ENCODE results near the gene FGGY. TPM values are rescaled to one million over a fixed set of nuclear protein-coding genes. Genes with fewer than 3 reads are reported as not detected.
A peak's percentile ranks its signal among the peaks of the same experiment; 100 is the strongest.

The FGGY gene
- total and polyA plus RNA-seq, 4 donors, result 5.3 to 25.1 (median 11.9) TPM

DNA sequence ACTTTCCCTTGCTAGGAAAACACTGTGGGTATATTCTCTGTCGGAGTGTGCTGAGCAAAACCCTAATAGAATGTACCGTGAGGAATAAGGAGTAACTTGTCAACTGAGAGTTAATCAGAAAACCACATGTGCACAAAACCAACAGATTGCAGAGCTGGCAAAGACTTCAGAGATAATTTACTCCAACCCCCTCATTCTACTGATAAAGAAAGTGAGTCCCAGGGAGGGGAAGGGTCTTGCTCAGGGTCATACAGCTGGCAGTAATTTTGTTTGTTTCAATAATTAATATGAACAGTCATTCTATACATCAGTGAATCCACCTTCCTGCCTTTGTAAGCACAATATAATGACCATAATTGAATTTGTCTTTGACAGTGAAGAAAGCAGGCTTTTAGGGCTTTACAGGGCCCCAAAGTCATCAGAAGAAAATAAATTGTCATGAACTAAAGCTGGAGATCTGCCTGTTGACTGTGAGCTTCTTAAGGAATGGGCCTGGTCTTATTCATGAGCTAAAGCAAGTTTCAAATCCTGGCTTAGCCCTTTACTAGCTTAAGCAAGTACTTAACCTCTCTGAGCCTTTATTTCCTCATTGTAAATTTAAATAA lies 450.6 kb downstream of the FGGY start:
- no peak for DNase-seq
- Histone ChIP-seq H3K4me1 (ENCODE audit: control insufficient read depth in 1 of 2, insufficient read depth in 2 of 2, low read length in 2 of 2) (peaks cover 5% of the 10 kb centered on the region in 2 donors), H3K27me3 (ENCODE audit: control insufficient read depth in 1 of 2, insufficient read depth in 2 of 2, low read length in 1 of 2) (no peaks in the 10 kb centered on the region), H3K27ac (ENCODE audit: low read depth in 1 of 2, low read length in 2 of 2) (no peak overlapping the region), H3K9me3 (ENCODE audit: control insufficient read depth, low read length) (no peaks in the 10 kb centered on the region), H3K36me3 (ENCODE audit: control insufficient read depth in 1 of 2, insufficient read depth in 2 of 2, low read length in 1 of 2) (no peaks in the 10 kb centered on the region), H3K4me3 (ENCODE audit: low read length in 2 of 2) (no peak overlapping the region)
- ATAC-seq (ENCODE audit: low FRiP score), result no peak
- intact Hi-C loops (cut with DNase I), result no loop called here
- WGBS, 2 donors, result 83 to 86% methylated on average over 2 of the region's 2 CpGs

- H3K4me1 ChIP-seq (ENCODE audit: control insufficient read depth in 1 of 2, insufficient read depth in 2 of 2, low read length in 2 of 2), result peaks cover 3 to 5% of the 10 kb centered on the region in 2 donors
- H3K36me3 ChIP-seq (ENCODE audit: control insufficient read depth in 1 of 2, insufficient read depth in 2 of 2, low read length in 1 of 2), result no peaks in the 10 kb centered on the region
- H3K27me3 ChIP-seq (ENCODE audit: control insufficient read depth in 1 of 2, insufficient read depth in 2 of 2, low read length in 1 of 2), result no peaks in the 10 kb centered on the region
- no peak overlapping the region for H3K27ac ChIP-seq (ENCODE audit: low read depth in 1 of 2, low read length in 2 of 2)
- ATAC-seq (ENCODE audit: low FRiP score), result no peak
- H3K9me3 ChIP-seq (ENCODE audit: control insufficient read depth, low read length), result no peaks in the 10 kb centered on the region
- H3K4me3 ChIP-seq (ENCODE audit: low read length in 2 of 2), result no peak overlapping the region
- WGBS, 2 donors, result 43 to 86% methylated on average over 1 of the region's 1 CpG
- intact Hi-C loops (cut with DNase I), result no loop called here
- no peak for DNase-seq
Measured at GRCh38 chr1:59748123-59748522, 451.2 kb downstream of the FGGY start.

GRCh38 chr1:59750328-59751003 lies 453.6 kb downstream of the FGGY start:
- intact Hi-C loops (cut with DNase I), result no loop called here
- 47 to 55% methylated on average over 4 of the region's 4 CpGs for WGBS, 2 donors
- DNase-seq, result peak in 1 of 2 donors; percentile 72

DNA sequence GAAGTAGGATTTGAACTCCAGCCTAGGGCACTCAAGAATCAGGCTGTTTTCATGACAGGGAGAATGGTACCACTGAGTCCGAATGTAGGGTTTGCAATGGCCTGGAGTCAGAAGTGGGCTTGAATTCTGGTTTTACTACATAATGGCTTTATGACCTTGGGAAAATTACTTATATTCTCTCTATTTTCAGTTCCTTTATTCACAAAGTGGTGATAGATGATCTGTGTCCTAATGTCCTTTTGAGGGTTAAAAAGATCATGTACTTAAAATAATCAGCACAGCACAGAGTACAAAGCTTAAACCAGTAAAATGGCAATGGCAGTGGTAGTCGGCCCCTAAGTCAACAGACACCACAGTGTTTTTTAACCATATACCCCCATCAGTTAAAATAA lies 454.1 kb downstream of the FGGY start:
- intact Hi-C loops (cut with DNase I), result no loop called here
- no peak for ATAC-seq (ENCODE audit: low FRiP score)
- no peaks in the 10 kb centered on the region for H3K36me3 ChIP-seq (ENCODE audit: control insufficient read depth in 1 of 2, insufficient read depth in 2 of 2, low read length in 1 of 2)
- no peak overlapping the region for H3K4me3 ChIP-seq (ENCODE audit: low read length in 2 of 2)
- H3K4me1 ChIP-seq (ENCODE audit: control insufficient read depth in 1 of 2, insufficient read depth in 2 of 2, low read length in 2 of 2), result no peaks in the 10 kb centered on the region
- no peaks in the 10 kb centered on the region for H3K9me3 ChIP-seq (ENCODE audit: control insufficient read depth, low read length)
- DNase-seq, result no peak
- no peak overlapping the region for H3K27ac ChIP-seq (ENCODE audit: low read depth in 1 of 2, low read length in 2 of 2)
- no peaks in the 10 kb centered on the region for H3K27me3 ChIP-seq (ENCODE audit: control insufficient read depth in 1 of 2, insufficient read depth in 2 of 2, low read length in 1 of 2)
- WGBS, 2 donors, result 85 to 93% methylated on average over 2 of the region's 2 CpGs

More at GRCh38 chr1:59750328-59751003, 453.6 kb downstream of the FGGY start:
- no peaks in the 10 kb centered on the region for H3K4me1 ChIP-seq (ENCODE audit: control insufficient read depth in 1 of 2, insufficient read depth in 2 of 2, low read length in 2 of 2)
- peak; percentile 30 for ATAC-seq (ENCODE audit: low FRiP score)
- no peaks in the 10 kb centered on the region for H3K27me3 ChIP-seq (ENCODE audit: control insufficient read depth in 1 of 2, insufficient read depth in 2 of 2, low read length in 1 of 2)
- H3K36me3 ChIP-seq (ENCODE audit: control insufficient read depth in 1 of 2, insufficient read depth in 2 of 2, low read length in 1 of 2), result no peaks in the 10 kb centered on the region
- no peaks in the 10 kb centered on the region for H3K9me3 ChIP-seq (ENCODE audit: control insufficient read depth, low read length)
- no peak overlapping the region for H3K27ac ChIP-seq (ENCODE audit: low read depth in 1 of 2, low read length in 2 of 2)
- H3K4me3 ChIP-seq (ENCODE audit: low read length in 2 of 2), result no peak overlapping the region

DNA sequence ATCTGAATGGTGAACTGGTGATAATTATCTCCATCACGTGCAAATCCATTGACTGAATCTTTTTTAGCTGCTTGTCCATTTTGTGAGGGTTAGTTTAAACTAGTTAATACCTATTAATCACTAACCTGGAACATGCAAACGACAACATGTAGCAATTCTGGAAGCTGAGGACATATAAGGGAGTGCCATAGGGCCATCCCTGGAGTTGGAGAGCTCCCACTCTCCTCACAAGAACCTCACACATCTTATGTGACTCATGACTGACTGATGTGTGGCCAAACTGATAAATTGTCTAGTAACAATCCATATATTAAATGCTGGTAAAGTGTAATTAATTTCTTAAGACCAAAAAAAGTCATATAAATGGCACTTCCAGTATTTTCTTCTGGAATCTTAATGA lies 454.9 kb downstream of the FGGY start:
- H3K4me1 ChIP-seq (ENCODE audit: control insufficient read depth in 1 of 2, insufficient read depth in 2 of 2, low read length in 2 of 2), result no peaks in the 10 kb centered on the region
- 97 to 99% methylated on average over 2 of the region's 2 CpGs for WGBS, 2 donors
- DNase-seq, result no peak

GRCh38 chr1:59752556-59753414 lies 455.9 kb downstream of the FGGY start:
- no peak overlapping the region for H3K4me3 ChIP-seq (ENCODE audit: low read length in 2 of 2)
- peaks cover 0 to 2% of the 10 kb centered on the region in 2 donors for H3K36me3 ChIP-seq (ENCODE audit: control insufficient read depth in 1 of 2, insufficient read depth in 2 of 2, low read length in 1 of 2)
- 45 to 55% methylated on average over 5 of the region's 5 CpGs for WGBS, 2 donors
- ATAC-seq (ENCODE audit: low FRiP score), result no peak
- H3K9me3 ChIP-seq (ENCODE audit: control insufficient read depth, low read length), result no peaks in the 10 kb centered on the region
- no peaks in the 10 kb centered on the region for H3K27me3 ChIP-seq (ENCODE audit: control insufficient read depth in 1 of 2, insufficient read depth in 2 of 2, low read length in 1 of 2)
- intact Hi-C loops (cut with DNase I), result no loop called here
- H3K27ac ChIP-seq (ENCODE audit: low read depth in 1 of 2, low read length in 2 of 2), result no peak overlapping the region
- no peaks in the 10 kb centered on the region for H3K4me1 ChIP-seq (ENCODE audit: control insufficient read depth in 1 of 2, insufficient read depth in 2 of 2, low read length in 2 of 2)
- no peak for DNase-seq

More for the DNA sequence above, 454.9 kb downstream of the FGGY start:
- Histone ChIP-seq H3K27me3 (ENCODE audit: control insufficient read depth in 1 of 2, insufficient read depth in 2 of 2, low read length in 1 of 2) (no peaks in the 10 kb centered on the region), H3K9me3 (ENCODE audit: control insufficient read depth, low read length) (no peaks in the 10 kb centered on the region), H3K4me3 (ENCODE audit: low read length in 2 of 2) (no peak overlapping the region), H3K27ac (ENCODE audit: low read depth in 1 of 2, low read length in 2 of 2) (no peak overlapping the region), H3K36me3 (ENCODE audit: control insufficient read depth in 1 of 2, insufficient read depth in 2 of 2, low read length in 1 of 2) (no peaks in the 10 kb centered on the region)
- intact Hi-C loops (cut with DNase I), result no loop called here
- ATAC-seq (ENCODE audit: low FRiP score), result no peak

DNA sequence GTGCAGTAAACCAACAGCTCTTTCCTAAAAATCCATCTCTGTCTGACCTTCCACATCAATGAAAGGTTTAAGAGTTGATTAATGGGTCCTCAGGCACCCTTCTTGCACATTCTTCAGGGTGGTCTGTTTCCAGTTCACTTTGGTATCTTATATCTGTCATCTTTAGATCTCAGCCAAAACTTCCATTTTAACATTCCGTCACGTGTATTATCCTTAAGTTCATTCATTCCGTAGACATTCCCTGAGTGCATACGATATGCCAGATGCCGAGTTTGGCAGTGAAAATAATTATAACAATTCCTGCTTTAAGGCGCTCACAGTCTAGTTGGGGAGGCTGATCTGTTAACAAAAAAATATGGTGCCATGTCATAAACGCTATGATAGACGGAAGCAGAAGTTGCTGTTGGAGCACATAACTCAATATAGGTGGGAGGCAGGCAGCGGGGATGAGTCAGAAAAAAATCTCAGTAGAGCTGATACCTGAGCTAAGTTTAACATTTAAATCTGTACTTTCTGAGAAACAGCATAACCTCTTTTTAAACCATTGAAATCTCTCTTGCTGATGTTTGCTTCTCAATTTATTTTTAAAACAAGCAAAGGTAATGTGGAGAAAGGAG lies 458.3 kb downstream of the FGGY start:
- Histone ChIP-seq H3K27me3 (ENCODE audit: control insufficient read depth in 1 of 2, insufficient read depth in 2 of 2, low read length in 1 of 2) (no peaks in the 10 kb centered on the region), H3K36me3 (ENCODE audit: control insufficient read depth in 1 of 2, insufficient read depth in 2 of 2, low read length in 1 of 2) (peaks cover 0 to 2% of the 10 kb centered on the region in 2 donors), H3K27ac (ENCODE audit: low read depth in 1 of 2, low read length in 2 of 2) (no peak overlapping the region), H3K9me3 (ENCODE audit: control insufficient read depth, low read length) (no peaks in the 10 kb centered on the region), H3K4me3 (ENCODE audit: low read length in 2 of 2) (no peak overlapping the region), H3K4me1 (ENCODE audit: control insufficient read depth in 1 of 2, insufficient read depth in 2 of 2, low read length in 2 of 2) (no peaks in the 10 kb centered on the region)
- DNase-seq (no peak), ATAC-seq (ENCODE audit: low FRiP score) (no peak)
- WGBS, 2 donors, result 76 to 86% methylated on average over 9 of the region's 9 CpGs
- intact Hi-C loops (cut with DNase I), result loop anchor here in 1 of 2 donors (5.0 kb wide), 2 partner anchors 33 to 1018 kb away; no protein-coding TSS in a partner anchor

DNA sequence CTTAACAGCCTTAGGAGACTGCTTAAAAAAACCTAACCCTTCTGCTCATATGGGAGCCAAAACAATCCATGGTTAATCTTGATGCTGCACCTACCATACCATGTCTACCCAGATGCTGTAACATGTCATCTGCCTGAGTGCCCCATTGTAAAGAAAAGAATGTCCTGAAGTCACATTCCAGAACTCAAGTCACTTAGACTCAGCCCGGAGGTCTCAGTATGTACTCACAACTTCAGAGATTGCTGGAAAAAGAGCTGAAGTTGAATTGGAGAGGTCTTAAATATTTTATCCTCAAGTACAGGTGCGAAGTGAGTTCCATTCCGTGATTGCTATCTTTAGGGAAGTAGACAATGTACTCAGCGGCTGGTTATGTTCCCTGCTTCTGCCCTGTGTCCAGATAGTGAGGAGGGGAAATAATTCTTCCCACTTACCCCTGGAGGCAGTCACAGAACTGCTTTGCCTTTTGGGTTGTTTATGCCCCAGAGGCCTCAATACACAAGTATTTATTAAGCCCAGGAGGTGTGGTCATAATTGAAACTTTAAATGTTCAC lies 460.4 kb downstream of the FGGY start:
- DNase-seq (no peak), ATAC-seq (ENCODE audit: low FRiP score) (no peak)
- 91 to 92% methylated on average over 4 of the region's 4 CpGs for WGBS, 2 donors
- H3K36me3 ChIP-seq (ENCODE audit: control insufficient read depth in 1 of 2, insufficient read depth in 2 of 2, low read length in 1 of 2), result peaks cover 0 to 2% of the 10 kb centered on the region in 2 donors
- H3K4me1 ChIP-seq (ENCODE audit: control insufficient read depth in 1 of 2, insufficient read depth in 2 of 2, low read length in 2 of 2), result no peaks in the 10 kb centered on the region
- no peaks in the 10 kb centered on the region for H3K27me3 ChIP-seq (ENCODE audit: control insufficient read depth in 1 of 2, insufficient read depth in 2 of 2, low read length in 1 of 2)
- no peak overlapping the region for H3K27ac ChIP-seq (ENCODE audit: low read depth in 1 of 2, low read length in 2 of 2)
- H3K4me3 ChIP-seq (ENCODE audit: low read length in 2 of 2), result no peak overlapping the region
- intact Hi-C loops (cut with DNase I), result loop anchor here in 1 of 2 donors (5.0 kb wide), 2 partner anchors 35 to 1020 kb away; no protein-coding TSS in a partner anchor
- no peaks in the 10 kb centered on the region for H3K9me3 ChIP-seq (ENCODE audit: control insufficient read depth, low read length)
